Adrenal gland (tissue), 12 donors: ENCODE data around the gene COMMD1. TPM values are rescaled to one million over a fixed set of nuclear protein-coding genes. Genes with fewer than 3 reads are reported as not detected.

ENCODE experiments used
- DNase-seq, 7 donors: peaks; one replicate each; pipeline ENCODE4 v3.0.0-alpha.2; 2019 to 2020
- H3K27ac ChIP-seq, 5 donors: fragments of 200-600 bp; sonication (generic) in 4 of 5; 1 replicate in 3 of 5; 2 replicates in 2 of 5; pipeline versions ENCODE4 v1.5.1 to v1.8.0; 2016 to 2020; ENCODE audit warnings: mild to moderate bottlenecking in 1 of 5
- H3K27me3 ChIP-seq: fragments of 200-600 bp; 2 replicates; pipeline ENCODE4 v1.8.0; 2021
- H3K36me3 ChIP-seq, 2 donors: fragments of 200-600 bp; replicated peaks in 1 of 2; 1 replicate in 1 of 2; 2 replicates in 1 of 2; pipeline versions ENCODE4 v1.5.1 to v1.8.0; 2018 to 2022
- H3K4me1 ChIP-seq, 2 donors: fragments of 200-600 bp; replicated peaks in 1 of 2; 1 replicate in 1 of 2; 2 replicates in 1 of 2; pipeline versions ENCODE4 v1.5.1 to v1.8.0; 2018 to 2021
- H3K4me3 ChIP-seq, 4 donors: fragments of 200-600 bp; sonication (generic) in 3 of 4; one replicate each; pipeline ENCODE4 v1.5.1; 2016 to 2018
- H3K9me3 ChIP-seq, 3 donors: fragments of 200-600 bp; sonication (generic) in 1 of 3; replicated peaks in 1 of 3; 1 replicate in 2 of 3; 2 replicates in 1 of 3; pipeline versions ENCODE4 v1.5.1 to v1.8.0; 2016 to 2021
- POLR2A ChIP-seq, 2 donors: fragments of 450-650 bp; IDR thresholded peaks; one replicate each; pipeline ENCODE4 v1.6.1; 2017; ENCODE audit warnings: antibody characterized with exemption in 2 of 2, mild to moderate bottlenecking in 2 of 2, moderate library complexity in 1 of 2
- WGBS, 4 donors: extraction: QIAGEN DNeasy Blood & Tissue Kit in 2 of 4; methylation state at CpG; one replicate each; pipeline versions ENCODE4 v1.1.5 to v1.1.7; 2013 to 2017; 5-methylcytosine and 5-hydroxymethylcytosine counted together
- intact Hi-C, 2 donors: fragments of 100-400 bp; cut with DNase I; formaldehyde crosslinking; loops; one replicate each; pipeline versions ENCODE4 v1.14.1 to v1.15.0; 2022 to 2023
- polyA plus RNA-seq, 3 donors: library from polyadenylated mRNA; stranded (reverse); fragments of 200-250 nt in 2 of 3; fragments of 350-450 nt in 1 of 3; fragmentation: Illumina TruSeq in 1 of 3; extraction: RNeasy Lipid Tissue Mini Kit (QIAGEN cat#74804) in 1 of 3; gene quantifications; one replicate each; pipeline ENCODE4 v1.2.3, GENCODE V29; 2013 to 2014
- total RNA-seq, 9 donors: library from RNA; depleted of rRNA in 4 of 9; stranded (reverse); fragments of >200 nt in 4 of 9; fragments of 120-200 nt in 1 of 9; fragmentation: NEBNext Ultra II Directional in 1 of 9; extraction: Animal tissue kit (Norgen Biotek cat#: 25700) in 1 of 9; gene quantifications; one replicate each; pipeline versions ENCODE4 v1.1.0 to v1.2.4, GENCODE V29; 2013 to 2023
- TF ChIP-seq, protein P1 (sequence below), 6 experiments: fragments of 450-650 bp in 4 of 6; fragments of 200-600 bp in 2 of 6; sonication (generic) in 1 of 6; IDR thresholded peaks; 1 replicate in 5 of 6; 2 replicates in 1 of 6; pipeline versions ENCODE4 v1.5.1 to v1.8.0; 2016 to 2021; ENCODE audit warnings: antibody characterized with exemption in 6 of 6, mild to moderate bottlenecking in 2 of 6, moderate library complexity in 1 of 6
- donor health status: healthy with polysubstance abuse.
- donor health status: Bipolar disorder and iron deficiency.
- donor health status: DM: yes; HTN: yes; CAD: no.
- donor health status: DM: no; HTN: no; CAD: no.
- donor health status: DM: no; HTN: no; CAD: no.
- donor health status: DM: yes; HTN: yes; CAD: no.

Gene COMMD1
- total and polyA plus RNA-seq, 12 donors: 35.5 to 89.9 (median 55.4) TPM

DNA sequence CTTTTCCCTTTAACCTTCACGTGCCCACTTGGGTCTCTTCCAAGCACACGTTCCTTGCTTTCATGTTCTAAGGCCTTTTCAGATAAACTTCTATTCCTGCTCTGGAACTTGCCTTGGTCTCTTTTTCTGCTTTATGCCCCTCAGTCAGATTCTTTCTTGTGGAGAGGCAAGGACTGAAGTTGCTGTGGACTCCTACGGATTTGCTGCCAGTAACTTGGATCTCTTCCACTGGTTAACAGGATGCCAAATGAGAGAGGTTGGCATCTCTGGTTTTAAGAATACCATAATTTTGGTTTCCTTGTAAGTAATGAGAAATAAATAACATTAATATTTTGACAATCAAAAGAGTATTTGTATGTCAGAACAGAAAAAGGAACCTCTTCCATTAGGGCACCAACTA lies 33.0 kb downstream of the COMMD1 start:
- no peak for DNase-seq
- Histone ChIP-seq H3K27me3 (no peaks in the 10 kb centered on the region), H3K4me1 (peaks cover 0 to 4% of the 10 kb centered on the region in 2 donors), H3K36me3 (no peaks in the 10 kb centered on the region), H3K27ac (no peak overlapping the region), H3K4me3 (no peak overlapping the region), H3K9me3 (no peaks in the 10 kb centered on the region)
- intact Hi-C loops: no loop called here
- TF ChIP-seq, protein P1, sequence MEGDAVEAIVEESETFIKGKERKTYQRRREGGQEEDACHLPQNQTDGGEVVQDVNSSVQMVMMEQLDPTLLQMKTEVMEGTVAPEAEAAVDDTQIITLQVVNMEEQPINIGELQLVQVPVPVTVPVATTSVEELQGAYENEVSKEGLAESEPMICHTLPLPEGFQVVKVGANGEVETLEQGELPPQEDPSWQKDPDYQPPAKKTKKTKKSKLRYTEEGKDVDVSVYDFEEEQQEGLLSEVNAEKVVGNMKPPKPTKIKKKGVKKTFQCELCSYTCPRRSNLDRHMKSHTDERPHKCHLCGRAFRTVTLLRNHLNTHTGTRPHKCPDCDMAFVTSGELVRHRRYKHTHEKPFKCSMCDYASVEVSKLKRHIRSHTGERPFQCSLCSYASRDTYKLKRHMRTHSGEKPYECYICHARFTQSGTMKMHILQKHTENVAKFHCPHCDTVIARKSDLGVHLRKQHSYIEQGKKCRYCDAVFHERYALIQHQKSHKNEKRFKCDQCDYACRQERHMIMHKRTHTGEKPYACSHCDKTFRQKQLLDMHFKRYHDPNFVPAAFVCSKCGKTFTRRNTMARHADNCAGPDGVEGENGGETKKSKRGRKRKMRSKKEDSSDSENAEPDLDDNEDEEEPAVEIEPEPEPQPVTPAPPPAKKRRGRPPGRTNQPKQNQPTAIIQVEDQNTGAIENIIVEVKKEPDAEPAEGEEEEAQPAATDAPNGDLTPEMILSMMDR (IDR thresholded peaks at IDR 0.05): no peak
- TF ChIP-seq POLR2A (IDR thresholded peaks at IDR 0.05): no peak
- WGBS, 4 donors: 34 to 59% (median 41%) methylated on average over 3 of the region's 3 CpGs

DNA sequence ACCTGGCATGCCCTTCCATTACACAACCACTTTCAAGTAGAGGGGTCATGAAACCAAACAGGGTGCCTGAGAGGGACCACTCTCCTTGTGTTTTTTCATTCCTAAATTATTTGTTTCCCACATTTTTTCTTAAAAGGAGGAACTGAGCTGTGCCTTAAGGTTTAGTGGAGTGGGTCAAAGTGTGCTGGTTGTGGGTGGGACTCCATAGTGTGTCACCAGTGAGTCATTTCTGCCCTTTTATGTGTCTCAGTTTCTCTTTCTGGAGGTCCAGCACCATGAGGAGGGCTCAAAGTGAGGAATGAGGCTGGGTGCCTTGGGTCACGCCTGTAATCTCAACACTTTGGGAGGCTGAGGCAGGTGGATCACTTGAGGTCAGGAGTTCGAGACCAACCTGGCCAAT lies 37.8 kb downstream of the COMMD1 start:
- DNase-seq: no peak
- Histone ChIP-seq H3K27me3 (no peaks in the 10 kb centered on the region), H3K4me3 (no peak overlapping the region), H3K9me3 (no peaks in the 10 kb centered on the region), H3K36me3 (no peaks in the 10 kb centered on the region), H3K27ac (no peak overlapping the region), H3K4me1 (peaks cover 0 to 4% of the 10 kb centered on the region in 2 donors)
- 94 to 100% (median 98%) methylated on average over 1 to 2 of the region's 2 CpGs for WGBS, 4 donors
- TF ChIP-seq POLR2A (IDR thresholded peaks at IDR 0.05): no peak
- TF ChIP-seq, protein P1 (IDR thresholded peaks at IDR 0.05): no peak
- intact Hi-C loops: no loop called here

DNA sequence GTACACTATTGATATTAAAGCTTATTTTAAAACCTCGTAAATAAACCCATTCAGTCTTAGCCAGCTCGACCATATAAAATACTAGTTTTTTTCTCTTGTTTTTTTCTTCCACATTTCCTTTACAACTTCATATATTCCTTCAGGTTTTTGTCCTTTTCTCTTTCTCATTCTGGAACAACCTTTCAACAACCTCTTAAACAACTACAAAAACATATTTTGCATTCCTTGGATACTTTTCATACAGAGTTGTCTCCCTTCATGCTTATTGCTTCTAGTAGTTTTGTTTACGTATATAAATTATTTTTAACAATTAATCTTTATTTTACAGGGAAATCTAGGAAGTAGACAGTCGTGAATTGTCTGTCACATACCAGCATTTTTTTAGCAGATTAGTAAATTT lies 41.2 kb downstream of the COMMD1 start:
- no peak for DNase-seq
- Histone ChIP-seq H3K9me3 (no peaks in the 10 kb centered on the region), H3K4me1 (peaks cover 6 to 15% of the 10 kb centered on the region in 2 donors), H3K27ac (no peak overlapping the region), H3K36me3 (no peaks in the 10 kb centered on the region), H3K27me3 (no peaks in the 10 kb centered on the region), H3K4me3 (no peak overlapping the region)
- no peak for TF ChIP-seq POLR2A (IDR thresholded peaks at IDR 0.05)
- TF ChIP-seq, protein P1 (IDR thresholded peaks at IDR 0.05): no peak
- WGBS, 4 donors: 72 to 80% (median 76%) methylated on average over 4 of the region's 4 CpGs
- intact Hi-C loops: no loop called here

DNA sequence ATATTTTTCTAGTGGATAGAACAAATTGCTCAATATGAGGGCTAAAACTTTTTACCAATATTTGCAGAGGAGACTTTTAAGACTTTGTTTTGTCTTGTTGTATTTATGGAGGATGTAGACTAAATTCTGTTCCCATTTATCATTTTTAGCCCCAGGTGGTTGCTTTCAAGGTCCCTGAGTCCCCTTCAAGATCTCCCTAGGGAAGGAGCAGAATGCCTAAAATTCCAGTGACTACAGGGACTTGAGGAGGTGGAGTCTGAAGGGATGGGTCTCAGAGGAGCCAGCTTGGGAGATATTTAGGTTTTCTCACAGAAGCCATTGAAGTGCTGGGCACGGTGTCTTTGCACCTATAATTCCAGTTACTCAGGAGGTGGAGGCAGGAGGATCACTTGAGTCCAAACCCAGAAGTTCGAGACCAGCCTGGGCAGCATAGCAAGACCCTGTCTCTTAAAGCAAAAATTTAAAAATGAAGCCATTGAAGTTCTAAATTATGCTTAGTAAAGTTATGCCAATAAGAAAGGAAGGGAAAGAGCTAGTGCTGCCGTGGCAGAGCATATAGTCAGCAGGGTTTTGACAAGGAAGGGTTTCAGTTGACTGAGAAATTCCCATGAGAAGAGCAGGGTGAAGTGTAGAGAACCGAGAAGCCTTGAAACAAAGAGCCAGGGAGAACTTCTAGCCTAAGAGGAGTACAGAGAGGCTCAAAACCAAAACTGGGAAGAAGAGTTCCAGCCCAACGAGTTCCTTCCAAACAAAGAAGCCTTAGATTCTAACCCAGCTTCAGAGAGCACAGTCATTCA lies 43.4 kb downstream of the COMMD1 start:
- intact Hi-C loops: no loop called here
- no peak for TF ChIP-seq POLR2A (IDR thresholded peaks at IDR 0.05)
- TF ChIP-seq, protein P1 (IDR thresholded peaks at IDR 0.05): no peak
- H3K36me3 ChIP-seq: no peaks in the 10 kb centered on the region
- H3K4me1 ChIP-seq: peaks cover 6 to 15% of the 10 kb centered on the region in 2 donors
- DNase-seq: no peak
- 84 to 92% (median 91%) methylated on average over 5 of the region's 5 CpGs for WGBS, 4 donors
- no peak overlapping the region for H3K4me3 ChIP-seq
- no peak overlapping the region for H3K27ac ChIP-seq
- H3K9me3 ChIP-seq: no peaks in the 10 kb centered on the region
- no peaks in the 10 kb centered on the region for H3K27me3 ChIP-seq
